Neural cell (in vitro differentiated cells): Measurements from ENCODE around the gene SPECC1. TPM values are rescaled to one million over a fixed set of nuclear protein-coding genes. Genes with fewer than 3 reads are reported as not detected.

Experiments
- H2AFZ ChIP-seq: fragments of 200-600, 300-800 bp; sonication (generic), shearing (Covaris generic); 2 replicates; pipeline ENCODE4 v1.6.0; 2014; ENCODE audit warnings: low read depth, mild to moderate bottlenecking, antibody characterized with exemption, low read length, moderate library complexity
- H3F3A ChIP-seq: fragments of 200-600 bp; shearing (Covaris generic); 2 replicates; pipeline ENCODE4 v1.6.1; 2016; ENCODE audit warnings: mild to moderate bottlenecking, moderate library complexity, mixed read lengths, antibody characterized with exemption, low read length; ENCODE audit not compliant: insufficient read depth, poor library complexity, severe bottlenecking
- H3K27ac ChIP-seq: fragments of 200-600, 300-800 bp; sonication (generic), shearing (Covaris generic); 2 replicates; pipeline ENCODE4 v1.5.1; 2014; ENCODE audit warnings: mild to moderate bottlenecking, low read length, moderate library complexity
- H3K27me3 ChIP-seq: fragments of 300-800, 200-600 bp; sonication (generic), shearing (Covaris generic); 2 replicates; pipeline ENCODE4 v1.6.0; 2014; ENCODE audit warnings: mild to moderate bottlenecking, low read depth, low read length, moderate library complexity; ENCODE audit not compliant: insufficient read depth
- H3K36me3 ChIP-seq: fragments of 300-800, 200-600 bp; sonication (generic), shearing (Covaris generic); 2 replicates; pipeline ENCODE4 v1.5.1; 2014; ENCODE audit warnings: mild to moderate bottlenecking, antibody characterized with exemption, low read length, moderate library complexity; ENCODE audit not compliant: insufficient read depth
- H3K4me2 ChIP-seq: fragments of 300-800, 200-600 bp; sonication (generic), shearing (Covaris generic); 2 replicates; pipeline ENCODE4 v1.6.0; 2014; ENCODE audit warnings: mild to moderate bottlenecking, low read length
- H3K4me3 ChIP-seq: fragments of 300-800, 200-600 bp; sonication (generic), shearing (Covaris generic); 2 replicates; pipeline ENCODE4 v1.5.1; 2014; ENCODE audit warnings: mild to moderate bottlenecking, low read length, moderate library complexity
- H3K79me2 ChIP-seq: fragments of 200-600 bp; shearing (Covaris generic); replicated peaks from 2 replicates; pipeline ENCODE4 v1.6.0; 2014; ENCODE audit warnings: mild to moderate bottlenecking, low read length, moderate library complexity; ENCODE audit not compliant: insufficient read depth
- H3K9ac ChIP-seq: fragments of 300-800, 200-600 bp; sonication (generic), shearing (Covaris generic); 2 replicates; pipeline ENCODE4 v1.6.1; 2016; ENCODE audit warnings: mild to moderate bottlenecking, low read length, mixed read lengths
- H3K9me2 ChIP-seq: fragments of 200-600 bp; shearing (Covaris generic); 2 replicates; pipeline ENCODE4 v1.6.1; 2016; ENCODE audit warnings: mild to moderate bottlenecking, low read length, mixed read lengths; ENCODE audit not compliant: insufficient read depth
- H3K9me3 ChIP-seq: fragments of 200-600, 300-800 bp; sonication (generic), shearing (Covaris generic); 2 replicates; pipeline ENCODE4 v1.6.1; 2016; ENCODE audit warnings: mild to moderate bottlenecking, mixed run types, low read length, moderate library complexity, mixed read lengths
- H4K20me1 ChIP-seq: fragments of 200-600 bp; shearing (Covaris generic); 2 replicates; pipeline ENCODE4 v1.6.1; 2016; ENCODE audit warnings: mild to moderate bottlenecking, mixed run types; ENCODE audit not compliant: insufficient read depth
- CTCF ChIP-seq: fragments of 450-650 bp; IDR thresholded peaks from 2 replicates; pipeline ENCODE4 v1.5.1; 2014; ENCODE audit warnings: antibody characterized with exemption, mild to moderate bottlenecking, moderate library complexity; ENCODE audit not compliant: poor library complexity, severe bottlenecking
- EP300 ChIP-seq: fragments of 450-650 bp; conservative IDR thresholded peaks from 2 replicates; pipeline ENCODE4 v1.6.1; 2014; ENCODE audit warnings: antibody characterized with exemption, mild to moderate bottlenecking, moderate library complexity; ENCODE audit not compliant: poor library complexity, severe bottlenecking
- EZH2 ChIP-seq: fragments of 200-600, 300-800 bp; shearing (Covaris generic), sonication (generic); IDR thresholded peaks from 2 replicates; pipeline ENCODE4 v1.6.1; 2014; ENCODE audit warnings: antibody characterized with exemption, low read length, borderline replicate concordance, mild to moderate bottlenecking; ENCODE audit not compliant: insufficient read depth, poor library complexity, severe bottlenecking
- MXI1 ChIP-seq: fragments of 450-650 bp; conservative IDR thresholded peaks from 2 replicates; pipeline ENCODE4 v1.6.1; 2014; ENCODE audit warnings: antibody characterized with exemption, mild to moderate bottlenecking; ENCODE audit not compliant: poor library complexity, severe bottlenecking
- POLR2AphosphoS5 ChIP-seq: IDR thresholded peaks from 2 replicates; pipeline ENCODE4 v1.6.1; 2012
- RAD21 ChIP-seq: fragments of 450-650 bp; conservative IDR thresholded peaks from 2 replicates; pipeline ENCODE4 v1.6.1; 2014; ENCODE audit warnings: antibody characterized with exemption, mild to moderate bottlenecking, moderate library complexity
- REST ChIP-seq: IDR thresholded peaks from 2 replicates; pipeline ENCODE4 v1.6.1; 2012; ENCODE audit warnings: borderline replicate concordance
- SMC3 ChIP-seq: fragments of 450-650 bp; conservative IDR thresholded peaks from 2 replicates; pipeline ENCODE4 v1.6.1; 2014; ENCODE audit warnings: antibody characterized with exemption, mild to moderate bottlenecking, moderate library complexity; ENCODE audit not compliant: poor library complexity
- TAF1 ChIP-seq: IDR thresholded peaks from 2 replicates; pipeline ENCODE4 v1.6.1; 2012; ENCODE audit warnings: low read depth
- polyA plus RNA-seq: library from polyadenylated mRNA; depleted of rRNA; stranded (reverse); fragments of >200 nt; gene quantifications from 2 replicates; pipeline ENCODE4 v1.2.3, GENCODE V29; 2014

The SPECC1 gene
- polyA plus RNA-seq, 1 donor from 2014 or later = 8.6 TPM

- no peaks in the 10 kb centered on the region for H3K27me3 ChIP-seq
- H3K4me2 ChIP-seq = no peak overlapping the region
- no peaks in the 10 kb centered on the region for H3F3A ChIP-seq
- no peaks in the 10 kb centered on the region for H4K20me1 ChIP-seq
- H3K4me3 ChIP-seq = no peak overlapping the region
- no peak overlapping the region for H3K9ac ChIP-seq
- TF ChIP-seq SMC3 (no peak), EZH2 (no peak), POLR2AphosphoS5 (no peak), REST (no peak), EP300 (no peak), MXI1 (no peak), TAF1 (no peak), CTCF (no peak), RAD21 (no peak)
- H3K27ac ChIP-seq = no peak overlapping the region
- no peaks in the 10 kb centered on the region for H3K36me3 ChIP-seq
- no peaks in the 10 kb centered on the region for H3K79me2 ChIP-seq
- H2AFZ ChIP-seq = no peak overlapping the region
- H3K9me2 ChIP-seq = no peaks in the 10 kb centered on the region
- no peaks in the 10 kb centered on the region for H3K9me3 ChIP-seq
Observed at GRCh38 chr17:20293501-20293900, 284.3 kb downstream of the SPECC1 start.

GRCh38 chr17:20294120-20294519 lies 285.0 kb downstream of the SPECC1 start:
- Histone ChIP-seq H3K79me2 (no peaks in the 10 kb centered on the region), H2AFZ (no peak overlapping the region), H3K9me3 (no peaks in the 10 kb centered on the region), H3K27ac (no peak overlapping the region), H3K9ac (no peak overlapping the region), H3K27me3 (no peaks in the 10 kb centered on the region), H4K20me1 (no peaks in the 10 kb centered on the region), H3K36me3 (no peaks in the 10 kb centered on the region), H3K9me2 (no peaks in the 10 kb centered on the region), H3F3A (no peaks in the 10 kb centered on the region), H3K4me3 (no peak overlapping the region), H3K4me2 (no peak overlapping the region)
- TF ChIP-seq MXI1 (no peak), CTCF (no peak)
